ENCODE measurements around the gene BCAT1.
"Not testable (repeated sequence)": the region's sequence is repeated elsewhere in the genome, so short reads cannot be mapped to it uniquely, and the experiment has no call there.

Gene BCAT1

GRCh38 chr12:24928533-24929306 is 20.2 kb downstream of the BCAT1 start:
- not testable (repeated sequence) for DNase-seq (ENCODE audit: low spot score)

- no peak for DNase-seq (ENCODE audit: low spot score)
These were observed 20.8 kb downstream of the BCAT1 start for GRCh38 chr12:24928131-24928530.

GRCh38 chr12:24926080-24926479 is 22.8 kb downstream of the BCAT1 start:
- not testable (repeated sequence) for DNase-seq (ENCODE audit: low spot score)

- DNase-seq (ENCODE audit: low spot score): no peak
These were observed 26.8 kb downstream of the BCAT1 start for GRCh38 chr12:24922090-24922489.

GRCh38 chr12:24921251-24922038 is 27.5 kb downstream of the BCAT1 start:
- DNase-seq (ENCODE audit: low spot score): no peak

- no peak for DNase-seq (ENCODE audit: low spot score)
These were observed 28.8 kb downstream of the BCAT1 start for GRCh38 chr12:24920141-24920540.

- no peak for DNase-seq (ENCODE audit: low spot score)
These were observed 29.4 kb downstream of the BCAT1 start for GRCh38 chr12:24919346-24920001.

GRCh38 chr12:24918596-24918995 is 30.3 kb downstream of the BCAT1 start:
- DNase-seq (ENCODE audit: low spot score): no peak

- no peak for DNase-seq (ENCODE audit: low spot score)
These were observed 33.4 kb downstream of the BCAT1 start for GRCh38 chr12:24915501-24915900.

- DNase-seq (ENCODE audit: low spot score): no peak
These were observed 34.9 kb downstream of the BCAT1 start for GRCh38 chr12:24913953-24914352.

GRCh38 chr12:24913130-24913529 is 35.8 kb downstream of the BCAT1 start:
- DNase-seq (ENCODE audit: low spot score): no peak

- DNase-seq (ENCODE audit: low spot score): no peak
These were observed 37.6 kb downstream of the BCAT1 start for GRCh38 chr12:24911271-24911791.

GRCh38 chr12:24910192-24910591 is 38.7 kb downstream of the BCAT1 start:
- not testable (repeated sequence) for DNase-seq (ENCODE audit: low spot score)

GRCh38 chr12:24909667-24910066 is 39.2 kb downstream of the BCAT1 start:
- DNase-seq (ENCODE audit: low spot score): no peak

GRCh38 chr12:24907464-24907863 is 41.4 kb downstream of the BCAT1 start:
- no peak for DNase-seq (ENCODE audit: low spot score)

GRCh38 chr12:24906141-24906540 is 42.8 kb downstream of the BCAT1 start:
- no peak for DNase-seq (ENCODE audit: low spot score)

- no peak for DNase-seq (ENCODE audit: low spot score)
These were observed 43.5 kb downstream of the BCAT1 start for GRCh38 chr12:24905431-24905830.

GRCh38 chr12:24904871-24905270 is 44.0 kb downstream of the BCAT1 start:
- no peak for DNase-seq (ENCODE audit: low spot score)

GRCh38 chr12:24903329-24904088 is 45.4 kb downstream of the BCAT1 start:
- no peak for DNase-seq (ENCODE audit: low spot score)

GRCh38 chr12:24902511-24903328 is 46.2 kb downstream of the BCAT1 start:
- no peak for DNase-seq (ENCODE audit: low spot score)

All from NAMALWA (cell line).